Right lobe of liver (tissue), 4 donors: ENCODE measurements around the gene VWDE.
"Not testable (repeated sequence)": the region's sequence is repeated elsewhere in the genome, so short reads cannot be mapped to it uniquely, and the experiment has no call there.

ENCODE experiments used
- POLR2A ChIP-seq: fragments of 450-650 bp; IDR thresholded peaks from one replicate; pipeline ENCODE4 v1.6.1; 2017; ENCODE audit warnings: antibody characterized with exemption, mild to moderate bottlenecking
- TF ChIP-seq, protein P1 (sequence below), 4 donors: fragments of 200-600 bp in 3 of 4; fragments of 450-650 bp in 1 of 4; IDR thresholded peaks; one replicate each; pipeline versions ENCODE4 v1.5.1 to v1.8.0; 2016 to 2022; ENCODE audit warnings: antibody characterized with exemption in 4 of 4, mild to moderate bottlenecking in 2 of 4
- donor health status: DM: no; HTN: no; CAD: no.
- donor health status: DM: no; HTN: no; CAD: no.
- donor health status: DM: no; HTN: yes; CAD: no.

GRCh38 chr7:12453136-12453535, 49.5 kb upstream of the VWDE start:
- TF ChIP-seq, protein P1, sequence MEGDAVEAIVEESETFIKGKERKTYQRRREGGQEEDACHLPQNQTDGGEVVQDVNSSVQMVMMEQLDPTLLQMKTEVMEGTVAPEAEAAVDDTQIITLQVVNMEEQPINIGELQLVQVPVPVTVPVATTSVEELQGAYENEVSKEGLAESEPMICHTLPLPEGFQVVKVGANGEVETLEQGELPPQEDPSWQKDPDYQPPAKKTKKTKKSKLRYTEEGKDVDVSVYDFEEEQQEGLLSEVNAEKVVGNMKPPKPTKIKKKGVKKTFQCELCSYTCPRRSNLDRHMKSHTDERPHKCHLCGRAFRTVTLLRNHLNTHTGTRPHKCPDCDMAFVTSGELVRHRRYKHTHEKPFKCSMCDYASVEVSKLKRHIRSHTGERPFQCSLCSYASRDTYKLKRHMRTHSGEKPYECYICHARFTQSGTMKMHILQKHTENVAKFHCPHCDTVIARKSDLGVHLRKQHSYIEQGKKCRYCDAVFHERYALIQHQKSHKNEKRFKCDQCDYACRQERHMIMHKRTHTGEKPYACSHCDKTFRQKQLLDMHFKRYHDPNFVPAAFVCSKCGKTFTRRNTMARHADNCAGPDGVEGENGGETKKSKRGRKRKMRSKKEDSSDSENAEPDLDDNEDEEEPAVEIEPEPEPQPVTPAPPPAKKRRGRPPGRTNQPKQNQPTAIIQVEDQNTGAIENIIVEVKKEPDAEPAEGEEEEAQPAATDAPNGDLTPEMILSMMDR (IDR thresholded peaks at IDR 0.05): not testable (repeated sequence)
- not testable (repeated sequence) for TF ChIP-seq POLR2A
